GM21528 (cell line): Measurements from ENCODE around the gene CROCC2.

Experiments used
- ATAC-seq: cut with Tn5 transposase; IDR thresholded peaks from one replicate; pipeline ENCODE4 v1.9.1; 2021; ENCODE audit warnings: mild to moderate bottlenecking, moderate library complexity; ENCODE audit not compliant: unreplicated experiment, low FRiP score

Gene CROCC2

GRCh38 chr2:241007880-241008710 lies 102.0 kb downstream of the CROCC2 start:
- ATAC-seq = no peak

- no peak for ATAC-seq
Measured at GRCh38 chr2:241008711-241009121, 102.6 kb downstream of the CROCC2 start.

- no peak for ATAC-seq
Measured at GRCh38 chr2:241009191-241009590, 103.1 kb downstream of the CROCC2 start.

GRCh38 chr2:241009601-241010530 lies 103.7 kb downstream of the CROCC2 start:
- ATAC-seq = no peak

- ATAC-seq = no peak
Measured at GRCh38 chr2:241010531-241011295, 104.6 kb downstream of the CROCC2 start.

- no peak for ATAC-seq
Measured at GRCh38 chr2:241011296-241011600, 105.1 kb downstream of the CROCC2 start.

GRCh38 chr2:241011751-241012510 lies 105.8 kb downstream of the CROCC2 start:
- ATAC-seq = no peak

GRCh38 chr2:241014224-241014623 lies 108.1 kb downstream of the CROCC2 start:
- ATAC-seq = no peak

GRCh38 chr2:241014764-241015163 lies 108.6 kb downstream of the CROCC2 start:
- no peak for ATAC-seq

GRCh38 chr2:241015439-241015838 lies 109.3 kb downstream of the CROCC2 start:
- ATAC-seq = no peak

GRCh38 chr2:241017228-241017940 lies 111.2 kb downstream of the CROCC2 start:
- no peak for ATAC-seq

GRCh38 chr2:241018051-241018891 lies 112.1 kb downstream of the CROCC2 start:
- ATAC-seq = no peak

- ATAC-seq = no peak
Measured at GRCh38 chr2:241019441-241020139, 113.5 kb downstream of the CROCC2 start.

- ATAC-seq = no peak
Measured at GRCh38 chr2:241020201-241020600, 114.1 kb downstream of the CROCC2 start.

- ATAC-seq = no peak
Measured at GRCh38 chr2:241020629-241021190, 114.6 kb downstream of the CROCC2 start.

GRCh38 chr2:241025639-241026038 lies 119.5 kb downstream of the CROCC2 start:
- no peak for ATAC-seq

- ATAC-seq = no peak
Measured at GRCh38 chr2:241029599-241030332, 123.6 kb downstream of the CROCC2 start.
